GM18951 (cell line): ENCODE results near the gene ANKRA2.
"Not testable (repeated sequence)": the region's sequence is repeated elsewhere in the genome, so short reads cannot be mapped to it uniquely, and the experiment has no call there.

Source experiments
- POLR2A ChIP-seq: IDR thresholded peaks from 4 replicates; pipeline ENCODE4 v1.6.1; 2011; ENCODE audit warnings: mild to moderate bottlenecking; ENCODE audit not compliant: insufficient read length, insufficient read depth; ENCODE audit errors: extremely low read depth
- in situ Hi-C: fragments of 300-500 bp; cut with MboI; formaldehyde crosslinking; loops from one replicate; pipeline ENCODE4 v1.12.0; 2022; ENCODE audit warnings: low sequenced_read_pairs, mixed read lengths, inconsistent platforms; ENCODE audit not compliant: unreplicated experiment

Gene ANKRA2

GRCh38 chr5:73539730-73540129 lies 25.7 kb downstream of the ANKRA2 start:
- in situ Hi-C loops: no loop called here
- TF ChIP-seq POLR2A: no peak

GRCh38 chr5:73534971-73535370 lies 30.5 kb downstream of the ANKRA2 start:
- TF ChIP-seq POLR2A: no peak
- in situ Hi-C loops: no loop called here

- no peak for TF ChIP-seq POLR2A
- in situ Hi-C loops: no loop called here
Measured at GRCh38 chr5:73534011-73534644, 31.3 kb downstream of the ANKRA2 start.

- in situ Hi-C loops: no loop called here
- TF ChIP-seq POLR2A: no peak
Measured at GRCh38 chr5:73532195-73532594, 33.2 kb downstream of the ANKRA2 start.

GRCh38 chr5:73531356-73531755 lies 34.1 kb downstream of the ANKRA2 start:
- in situ Hi-C loops: no loop called here
- no peak for TF ChIP-seq POLR2A

GRCh38 chr5:73529081-73529480 lies 36.4 kb downstream of the ANKRA2 start:
- in situ Hi-C loops: no loop called here
- TF ChIP-seq POLR2A: no peak

- in situ Hi-C loops: no loop called here
- no peak for TF ChIP-seq POLR2A
Measured at GRCh38 chr5:73528248-73528647, 37.2 kb downstream of the ANKRA2 start.

- in situ Hi-C loops: no loop called here
- TF ChIP-seq POLR2A: no peak
Measured at GRCh38 chr5:73525606-73526203, 39.7 kb downstream of the ANKRA2 start.

- no peak for TF ChIP-seq POLR2A
- in situ Hi-C loops: no loop called here
Measured at GRCh38 chr5:73523861-73524260, 41.6 kb downstream of the ANKRA2 start.

GRCh38 chr5:73522989-73523388 lies 42.5 kb downstream of the ANKRA2 start:
- in situ Hi-C loops: no loop called here
- TF ChIP-seq POLR2A: no peak

GRCh38 chr5:73519531-73520283 lies 45.7 kb downstream of the ANKRA2 start:
- TF ChIP-seq POLR2A: no peak
- in situ Hi-C loops: no loop called here

GRCh38 chr5:73515232-73515631 lies 50.2 kb downstream of the ANKRA2 start:
- no peak for TF ChIP-seq POLR2A
- in situ Hi-C loops: no loop called here

GRCh38 chr5:73514418-73514817 lies 51.0 kb downstream of the ANKRA2 start:
- in situ Hi-C loops: no loop called here
- no peak for TF ChIP-seq POLR2A

GRCh38 chr5:73513996-73514395 lies 51.4 kb downstream of the ANKRA2 start:
- in situ Hi-C loops: no loop called here
- no peak for TF ChIP-seq POLR2A

- in situ Hi-C loops: not testable (repeated sequence)
Measured at GRCh38 chr5:73508521-73508920, 56.9 kb downstream of the ANKRA2 start.
